BLaER1 treated with 17β-estradiol and CSF1 and Interleukin-3, amounts not matched to agents 10 nM and 100 nM (cell line): ENCODE data around the gene RGL2.

Source experiments
- H3K27ac ChIP-seq, 11 experiments: shearing (Covaris generic); formaldehyde crosslinking; 2 replicates each; pipeline ENCODE4 v1.8.1; 2022
- H3K27me3 ChIP-seq, 11 experiments: shearing (Covaris generic); formaldehyde crosslinking; 2 replicates each; pipeline ENCODE4 v1.8.1; 2022
- H3K36me3 ChIP-seq, 11 experiments: shearing (Covaris generic); formaldehyde crosslinking; 2 replicates each; pipeline ENCODE4 v1.8.1; 2022
- H3K4me1 ChIP-seq, 10 experiments: shearing (Covaris generic); formaldehyde crosslinking; 2 replicates each; pipeline ENCODE4 v1.8.1; 2022
- H3K4me2 ChIP-seq, 11 experiments: shearing (Covaris generic); formaldehyde crosslinking; 2 replicates each; pipeline ENCODE4 v1.8.1; 2022
- H3K4me3 ChIP-seq, 10 experiments: shearing (Covaris generic); formaldehyde crosslinking; 2 replicates each; pipeline ENCODE4 v1.8.1; 2022
- H3K9ac ChIP-seq, 11 experiments: shearing (Covaris generic); formaldehyde crosslinking; 2 replicates each; pipeline ENCODE4 v1.8.1; 2022
- H3K9me3 ChIP-seq, 11 experiments: shearing (Covaris generic); formaldehyde crosslinking; replicated peaks in 1 of 11; 2 replicates each; pipeline ENCODE4 v1.8.1; 2022
- H4K20me1 ChIP-seq, 11 experiments: shearing (Covaris generic); formaldehyde crosslinking; 2 replicates each; pipeline ENCODE4 v1.8.1; 2022
- Cebpa-rat ChIP-seq, 11 experiments: shearing (Covaris generic); IDR thresholded peaks; 2 replicates each; pipeline ENCODE4 v1.8.1; 2022

Gene RGL2

GRCh38 chr6:33259032-33259431, 39.7 kb downstream of the RGL2 start:
- H3K4me1 ChIP-seq: no peaks in the 10 kb centered on the region
- H3K9ac ChIP-seq: no peak overlapping the region
- H3K27ac ChIP-seq: no peak overlapping the region
- peaks cover 69 to 98% (median 88%) of the 10 kb centered on the region in 11 experiments for H3K36me3 ChIP-seq
- no peak for TF ChIP-seq Cebpa-rat (IDR thresholded peaks at IDR 0.05)
- no peaks in the 10 kb centered on the region for H4K20me1 ChIP-seq
- H3K27me3 ChIP-seq: no peaks in the 10 kb centered on the region
- H3K4me3 ChIP-seq: no peak overlapping the region
- peaks cover 0 to 5% (median 0%) of the 10 kb centered on the region in 11 experiments; a peak in 3 of 22 replicates for H3K9me3 ChIP-seq
- no peak overlapping the region for H3K4me2 ChIP-seq

- no peak overlapping the region for H3K4me3 ChIP-seq
- H4K20me1 ChIP-seq: no peaks in the 10 kb centered on the region
- H3K36me3 ChIP-seq: peaks cover 41 to 91% (median 60%) of the 10 kb centered on the region in 11 experiments
- peaks cover 14 to 42% (median 22%) of the 10 kb centered on the region in 10 experiments for H3K4me1 ChIP-seq
- no peak overlapping the region for H3K27ac ChIP-seq
- H3K9ac ChIP-seq: peak overlapping the region in 1 of 11 experiments; percentile 33; a peak in 1 of 22 replicates
- H3K27me3 ChIP-seq: no peaks in the 10 kb centered on the region
- H3K9me3 ChIP-seq: peaks cover 0 to 5% (median 0%) of the 10 kb centered on the region in 11 experiments; a peak in 3 of 22 replicates
- no peak for TF ChIP-seq Cebpa-rat (IDR thresholded peaks at IDR 0.05)
- H3K4me2 ChIP-seq: no peak overlapping the region
Observed at GRCh38 chr6:33254591-33254990, 44.2 kb downstream of the RGL2 start.

GRCh38 chr6:33252759-33253158, 46.0 kb downstream of the RGL2 start:
- no peaks in the 10 kb centered on the region for H4K20me1 ChIP-seq
- H3K4me1 ChIP-seq: peaks cover 20 to 51% (median 31%) of the 10 kb centered on the region in 10 experiments
- H3K9me3 ChIP-seq: peaks cover 0 to 4% (median 0%) of the 10 kb centered on the region in 11 experiments; a peak in 1 of 22 replicates
- H3K4me3 ChIP-seq: no peak overlapping the region
- peaks cover 23 to 73% (median 42%) of the 10 kb centered on the region in 11 experiments for H3K36me3 ChIP-seq
- peak overlapping the region in 2 of 11 experiments; percentile 1 to 25; a peak in 2 of 22 replicates for H3K27ac ChIP-seq
- no peak for TF ChIP-seq Cebpa-rat (IDR thresholded peaks at IDR 0.05)
- H3K27me3 ChIP-seq: no peaks in the 10 kb centered on the region
- peak overlapping the region in 3 of 11 experiments; percentile 64 to 100 (median 100); a peak in 6 of 22 replicates for H3K4me2 ChIP-seq
- H3K9ac ChIP-seq: peak overlapping the region in 1 of 11 experiments; percentile 4; a peak in 3 of 22 replicates

- Histone ChIP-seq H3K27ac (peak overlapping the region in 1 of 11 experiments; percentile 15; a peak in 2 of 22 replicates), H3K9me3 (no peaks in the 10 kb centered on the region), H3K4me1 (peaks cover 20 to 52% (median 32%) of the 10 kb centered on the region in 10 experiments), H3K27me3 (no peaks in the 10 kb centered on the region), H3K9ac (peak overlapping the region in 4 of 11 experiments; percentile 11 to 92 (median 52); a peak in 3 of 22 replicates), H4K20me1 (no peaks in the 10 kb centered on the region), H3K4me2 (peak overlapping the region in 7 of 11 experiments; percentile 21 to 100 (median 99); a peak in 9 of 22 replicates), H3K4me3 (0 out of 20 replicates have a peak overlapping the region, but pooled peaks of 1 of the 10 experiments have one; percentile 58), H3K36me3 (peaks cover 14 to 60% (median 31%) of the 10 kb centered on the region in 11 experiments; a peak in 19 of 22 replicates)
- no peak for TF ChIP-seq Cebpa-rat (IDR thresholded peaks at IDR 0.05)
Observed at GRCh38 chr6:33251395-33252012, 47.2 kb downstream of the RGL2 start.

- Histone ChIP-seq H4K20me1 (no peaks in the 10 kb centered on the region), H3K27ac (peak overlapping the region in 9 of 11 experiments; percentile 19 to 96 (median 91); a peak in 10 of 22 replicates), H3K4me3 (peak overlapping the region in 6 of 10 experiments; percentile 58 to 76 (median 69); a peak in 8 of 20 replicates), H3K9me3 (no peaks in the 10 kb centered on the region), H3K4me2 (peak overlapping the region; percentile 90 to 100 (median 99)), H3K4me1 (peaks cover 20 to 52% (median 32%) of the 10 kb centered on the region in 10 experiments), H3K36me3 (peaks cover 8 to 55% (median 29%) of the 10 kb centered on the region in 11 experiments; a peak in 19 of 22 replicates), H3K27me3 (no peaks in the 10 kb centered on the region), H3K9ac (peak overlapping the region; percentile 6 to 92 (median 90); a peak in 18 of 22 replicates)
- TF ChIP-seq Cebpa-rat (IDR thresholded peaks at IDR 0.05): no peak
Observed at GRCh38 chr6:33250731-33251130, 48.0 kb downstream of the RGL2 start.

- Histone ChIP-seq H3K4me1 (peaks cover 20 to 52% (median 32%) of the 10 kb centered on the region in 10 experiments), H3K9me3 (no peaks in the 10 kb centered on the region), H4K20me1 (no peaks in the 10 kb centered on the region), H3K36me3 (peaks cover under 1 to 48% (median 24%) of the 10 kb centered on the region in 11 experiments; a peak in 19 of 22 replicates), H3K4me3 (peak overlapping the region; percentile 58 to 76 (median 68)), H3K9ac (peak overlapping the region; percentile 86 to 92 (median 90)), H3K27ac (peak overlapping the region; percentile 84 to 96 (median 91)), H3K4me2 (peak overlapping the region; percentile 90 to 100 (median 99)), H3K27me3 (no peaks in the 10 kb centered on the region)
- no peak for TF ChIP-seq Cebpa-rat (IDR thresholded peaks at IDR 0.05)
Observed at GRCh38 chr6:33249732-33250630, 48.8 kb downstream of the RGL2 start.

GRCh38 chr6:33248932-33249731, 49.6 kb downstream of the RGL2 start:
- Histone ChIP-seq H3K36me3 (peaks cover 0 to 39% (median 17%) of the 10 kb centered on the region in 11 experiments; a peak in 16 of 22 replicates), H3K9ac (peak overlapping the region; percentile 86 to 92 (median 90)), H3K27me3 (no peaks in the 10 kb centered on the region), H3K4me3 (peak overlapping the region; percentile 58 to 76 (median 68)), H3K27ac (peak overlapping the region; percentile 84 to 96 (median 91)), H3K4me1 (peaks cover 20 to 52% (median 32%) of the 10 kb centered on the region in 10 experiments), H3K4me2 (peak overlapping the region; percentile 99 to 100 (median 99)), H3K9me3 (no peaks in the 10 kb centered on the region), H4K20me1 (no peaks in the 10 kb centered on the region)
- TF ChIP-seq Cebpa-rat (IDR thresholded peaks at IDR 0.05): no peak

- no peak for TF ChIP-seq Cebpa-rat (IDR thresholded peaks at IDR 0.05)
- peak overlapping the region; percentile 96 to 100 (median 99) for H3K4me2 ChIP-seq
- H3K4me1 ChIP-seq: peaks cover 20 to 50% (median 32%) of the 10 kb centered on the region in 10 experiments
- H3K9ac ChIP-seq: peak overlapping the region; percentile 77 to 92 (median 87)
- H3K36me3 ChIP-seq: peaks cover 0 to 34% (median 16%) of the 10 kb centered on the region in 11 experiments; a peak in 16 of 22 replicates
- H3K4me3 ChIP-seq: peak overlapping the region; percentile 47 to 75 (median 68)
- H3K9me3 ChIP-seq: no peaks in the 10 kb centered on the region
- peak overlapping the region; percentile 84 to 96 (median 91) for H3K27ac ChIP-seq
- H4K20me1 ChIP-seq: no peaks in the 10 kb centered on the region
- H3K27me3 ChIP-seq: no peaks in the 10 kb centered on the region
Observed at GRCh38 chr6:33248643-33248931, 50.2 kb downstream of the RGL2 start.
